ENCODE results near the gene GVQW3.
A peak's percentile ranks its signal among the peaks of the same experiment; 100 is the strongest.

The GVQW3 gene

DNA sequence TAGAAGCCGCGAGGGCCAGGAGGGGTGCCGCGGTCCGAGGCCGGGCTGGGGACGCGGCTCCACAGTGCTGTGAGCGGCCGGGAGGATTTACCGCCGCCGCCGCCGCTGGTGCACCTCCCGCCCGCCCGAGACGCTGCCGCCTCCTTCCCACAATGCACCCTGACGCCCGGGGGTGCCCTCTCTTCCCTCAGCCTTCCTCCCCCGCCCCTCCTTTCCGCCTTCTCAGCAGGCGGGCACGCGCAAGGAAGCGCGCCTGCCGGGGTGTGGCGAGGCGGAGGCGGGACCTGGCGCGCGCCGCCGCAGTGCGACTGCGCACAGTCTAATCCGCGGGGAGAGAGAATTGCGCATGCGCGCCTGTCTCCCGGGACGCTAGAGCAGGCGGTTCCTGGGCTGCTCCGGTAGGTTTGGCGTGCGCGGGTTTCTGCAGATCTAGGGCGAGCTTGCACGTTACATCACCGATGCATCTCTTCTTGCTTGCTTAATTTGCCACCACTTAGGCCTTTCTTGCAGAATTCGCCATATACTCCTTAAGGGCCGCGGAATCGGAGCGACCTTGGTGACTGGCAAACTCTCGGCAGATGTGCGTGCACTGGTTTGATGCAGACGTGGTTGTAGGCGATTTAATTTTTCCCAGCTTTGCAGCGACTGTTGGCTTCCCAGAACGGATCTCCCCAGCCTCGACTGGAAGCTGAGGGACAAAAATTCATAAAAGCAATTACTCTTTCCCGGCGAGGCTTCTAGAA, at the start of gene GVQW3, which contains the start of gene THAP12:
TSS of gene GVQW3 (plus strand) at position 347 of the 743 bp plus-strand sequence. CDS start 506 bp downstream, outside the sequence.
TSS of gene THAP12 (minus strand) at position 156 of the 743 bp plus-strand sequence. CDS start 296 bp downstream, outside the sequence.
- Histone ChIP-seq H3K27ac (peak within 1 kb of the TSS; percentile 89 to 96 (median 92)), H3K4me1 (peaks cover 31 to 50% (median 37%) of the 10 kb centered on the region in 10 experiments), H3K9ac (peak within 1 kb of the TSS; percentile 94 to 98 (median 96)), H3K27me3 (no peaks in the 10 kb centered on the region), H3K36me3 (peaks cover 0 to 13% (median 4%) of the 10 kb centered on the region in 11 experiments; a peak in 7 of 22 replicates), H3K4me2 (peak within 1 kb of the TSS; percentile 92 to 99 (median 95)), H3K4me3 (peak within 1 kb of the TSS; percentile 72 to 99 (median 96)), H3K9me3 (replicated peaks in 1 of 11) (no peaks in the 10 kb centered on the region), H4K20me1 (peaks cover 27 to 44% (median 39%) of the 10 kb centered on the region in 11 experiments; a peak in 20 of 22 replicates)
- TF ChIP-seq Cebpa-rat (IDR thresholded peaks at IDR 0.05) = peak in 1 of 11 experiments; percentile 31; a peak in 1 of 22 replicates

DNA sequence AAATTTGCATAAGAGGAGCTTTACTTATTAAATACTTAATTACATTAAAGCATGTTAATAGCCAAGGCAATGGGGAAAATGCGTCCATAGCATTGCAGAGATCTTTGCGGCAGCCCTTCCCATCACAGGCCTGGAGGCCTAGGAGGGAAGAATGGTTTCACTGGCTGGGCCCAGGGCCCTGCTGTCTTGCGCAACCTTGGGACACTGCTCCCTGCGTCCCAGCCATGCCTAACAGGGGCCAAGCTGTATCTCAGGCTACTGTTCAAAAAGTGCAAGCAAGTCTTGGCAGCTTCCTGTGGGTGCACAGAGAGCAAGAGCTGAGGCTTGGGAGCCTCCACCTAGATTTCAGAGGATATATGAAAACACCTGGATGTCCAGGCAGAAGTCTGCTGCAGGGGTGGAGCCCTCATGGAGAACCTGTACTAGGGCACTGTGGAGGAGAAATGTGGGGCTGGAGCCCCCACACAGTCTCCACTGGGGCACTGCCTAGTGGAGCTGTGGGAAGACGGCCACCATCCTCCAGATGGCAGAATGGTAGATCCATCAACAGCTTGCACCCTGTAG, 46.2 kb upstream of the GVQW3 start:
- Histone ChIP-seq H3K4me1 (peaks cover 9 to 51% (median 11%) of the 10 kb centered on the region in 10 experiments; a peak in 16 of 20 replicates), H3K27me3 (no peaks in the 10 kb centered on the region), H3K9ac (no peak overlapping the region), H3K4me2 (peak overlapping the region in 2 of 11 experiments; percentile 50 to 68; a peak in 4 of 22 replicates), H3K9me3 (replicated peaks in 1 of 11) (peaks cover 26 to 51% (median 44%) of the 10 kb centered on the region in 11 experiments), H4K20me1 (no peaks in the 10 kb centered on the region), H3K27ac (peak overlapping the region in 2 of 11 experiments; percentile 68 to 73; a peak in 2 of 22 replicates), H3K4me3 (peak overlapping the region in 8 of 10 experiments; percentile 2 to 45 (median 12); a peak in 7 of 20 replicates), H3K36me3 (peaks cover 0 to 12% (median 7%) of the 10 kb centered on the region in 11 experiments; a peak in 7 of 22 replicates)
- peak in 7 of 11 experiments; percentile 16 to 64 (median 48); a peak in 5 of 22 replicates for TF ChIP-seq Cebpa-rat (IDR thresholded peaks at IDR 0.05)

DNA sequence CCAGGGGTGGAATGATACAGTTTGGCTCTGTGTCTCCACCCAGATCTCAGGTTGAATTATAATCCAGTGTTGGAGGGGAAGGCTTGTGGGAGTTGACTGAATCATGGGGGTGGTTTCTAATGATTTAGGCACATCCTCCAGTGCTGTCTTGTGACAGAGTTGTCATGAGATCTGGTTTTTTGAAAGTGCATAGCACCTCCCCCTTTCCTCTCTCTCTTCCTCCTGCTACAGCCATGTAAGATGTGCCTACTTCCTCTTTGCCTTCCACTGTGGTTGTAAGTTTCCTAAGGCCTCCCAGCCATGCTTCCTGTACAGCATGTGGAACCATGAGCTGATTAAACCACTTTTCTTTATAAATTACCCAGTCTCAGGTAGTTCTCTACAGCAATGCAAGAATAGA, 45.3 kb upstream of the GVQW3 start:
- peak overlapping the region in 2 of 10 experiments; percentile 16 to 45; a peak in 2 of 20 replicates for H3K4me3 ChIP-seq
- H3K27me3 ChIP-seq = no peaks in the 10 kb centered on the region
- H3K9me3 ChIP-seq (replicated peaks in 1 of 11) = peaks cover 26 to 51% (median 44%) of the 10 kb centered on the region in 11 experiments
- H3K4me1 ChIP-seq = peaks cover 9 to 56% (median 12%) of the 10 kb centered on the region in 10 experiments; a peak in 16 of 20 replicates
- peak overlapping the region in 3 of 11 experiments; percentile 58 to 73 (median 69); a peak in 6 of 22 replicates for H3K27ac ChIP-seq
- peaks cover 0 to 12% (median 7%) of the 10 kb centered on the region in 11 experiments; a peak in 7 of 22 replicates for H3K36me3 ChIP-seq
- peak overlapping the region in 3 of 11 experiments; percentile 50 to 79 (median 75); a peak in 5 of 22 replicates for H3K4me2 ChIP-seq
- H3K9ac ChIP-seq = no peak overlapping the region
- no peak for TF ChIP-seq Cebpa-rat (IDR thresholded peaks at IDR 0.05)
- no peaks in the 10 kb centered on the region for H4K20me1 ChIP-seq

DNA sequence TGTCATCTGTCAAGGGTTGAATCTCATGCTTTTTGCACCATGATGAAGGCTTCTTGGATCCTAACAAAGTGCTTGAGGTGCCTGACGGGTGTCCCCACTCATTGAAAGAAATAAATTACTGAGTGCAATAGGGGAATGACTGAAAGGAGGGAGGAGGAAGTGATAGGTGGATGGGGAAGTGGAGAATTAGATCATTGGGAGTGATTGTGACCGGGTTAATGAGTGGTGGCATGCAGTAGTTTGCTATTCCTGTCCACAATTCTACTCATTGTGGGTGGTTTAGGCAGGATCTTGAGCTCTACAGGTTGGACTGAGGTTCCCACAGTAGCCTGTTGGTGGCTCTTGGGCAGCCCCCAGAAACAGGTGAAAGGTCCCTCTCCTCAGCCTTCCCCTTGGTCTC, 44.5 kb upstream of the GVQW3 start:
- H3K27ac ChIP-seq = peak overlapping the region in 3 of 11 experiments; percentile 52 to 69 (median 58); a peak in 5 of 22 replicates
- H3K9ac ChIP-seq = no peak overlapping the region
- H4K20me1 ChIP-seq = no peaks in the 10 kb centered on the region
- peaks cover 9 to 56% (median 12%) of the 10 kb centered on the region in 10 experiments; a peak in 16 of 20 replicates for H3K4me1 ChIP-seq
- H3K27me3 ChIP-seq = no peaks in the 10 kb centered on the region
- H3K9me3 ChIP-seq (replicated peaks in 1 of 11) = peaks cover 26 to 51% (median 44%) of the 10 kb centered on the region in 11 experiments
- peak overlapping the region in 3 of 11 experiments; percentile 50 to 79 (median 75); a peak in 6 of 22 replicates for H3K4me2 ChIP-seq
- peaks cover 0 to 12% (median 7%) of the 10 kb centered on the region in 11 experiments; a peak in 7 of 22 replicates for H3K36me3 ChIP-seq
- no peak overlapping the region; a peak in 1 of 20 replicates for H3K4me3 ChIP-seq
- no peak for TF ChIP-seq Cebpa-rat (IDR thresholded peaks at IDR 0.05)

DNA sequence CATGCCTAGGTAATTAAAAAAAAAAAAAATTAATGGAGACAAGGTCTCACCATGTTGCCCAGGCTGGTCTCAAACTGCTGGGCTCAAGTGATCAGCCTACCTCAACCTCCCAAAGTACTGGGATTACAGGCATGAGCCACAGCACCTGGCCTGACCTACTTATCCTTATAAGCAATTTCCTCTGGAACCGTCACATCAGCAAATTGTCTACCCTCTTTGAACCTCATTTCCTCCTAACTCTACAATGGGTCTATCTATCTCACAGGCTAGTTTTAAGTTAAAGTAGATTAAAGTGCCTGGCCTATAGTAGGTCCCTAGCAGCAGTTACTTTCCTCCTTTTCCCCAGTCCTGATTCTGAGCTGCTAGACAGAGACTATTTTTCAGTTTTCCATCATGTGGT, 43.7 kb upstream of the GVQW3 start:
- Histone ChIP-seq H3K9ac (no peak overlapping the region; a peak in 1 of 22 replicates), H3K27me3 (no peaks in the 10 kb centered on the region), H4K20me1 (no peaks in the 10 kb centered on the region), H3K4me3 (no peak overlapping the region), H3K4me2 (peak overlapping the region in 3 of 11 experiments; percentile 20 to 79 (median 75); a peak in 5 of 22 replicates), H3K4me1 (peaks cover 9 to 56% (median 12%) of the 10 kb centered on the region in 10 experiments; a peak in 16 of 20 replicates), H3K27ac (peak overlapping the region in 1 of 11 experiments; percentile 69; a peak in 3 of 22 replicates), H3K9me3 (replicated peaks in 1 of 11) (peaks cover 26 to 51% (median 44%) of the 10 kb centered on the region in 11 experiments), H3K36me3 (peaks cover 0 to 12% (median 7%) of the 10 kb centered on the region in 11 experiments; a peak in 7 of 22 replicates)
- TF ChIP-seq Cebpa-rat (IDR thresholded peaks at IDR 0.05) = no peak

DNA sequence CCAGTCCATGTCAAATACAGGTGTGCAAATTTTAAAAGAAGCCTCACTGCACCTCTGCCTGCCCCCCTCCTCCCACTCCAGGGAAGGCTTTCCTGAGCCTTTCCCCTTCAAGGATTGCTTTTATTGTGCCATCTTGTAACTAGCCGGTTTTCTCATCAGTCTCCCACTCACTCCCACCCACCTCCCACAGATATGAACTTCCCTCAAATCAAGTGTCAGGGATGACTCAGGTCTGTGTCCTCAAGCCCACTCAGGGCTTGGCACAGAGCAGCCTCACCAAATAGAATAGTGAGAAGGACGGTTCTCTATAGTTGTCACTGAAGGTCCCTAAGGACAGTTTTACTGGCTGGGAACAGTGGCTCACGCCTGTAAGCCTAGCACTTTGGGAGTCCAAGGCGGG, 43.2 kb upstream of the GVQW3 start:
- Histone ChIP-seq H3K27me3 (no peaks in the 10 kb centered on the region), H3K27ac (peak overlapping the region in 1 of 11 experiments; percentile 69; a peak in 1 of 22 replicates), H3K4me3 (no peak overlapping the region), H3K9ac (no peak overlapping the region; a peak in 1 of 22 replicates), H3K36me3 (peaks cover 0 to 12% (median 7%) of the 10 kb centered on the region in 11 experiments; a peak in 7 of 22 replicates), H3K4me1 (peaks cover 9 to 56% (median 12%) of the 10 kb centered on the region in 10 experiments; a peak in 16 of 20 replicates), H3K9me3 (replicated peaks in 1 of 11) (peaks cover 26 to 50% (median 44%) of the 10 kb centered on the region in 11 experiments), H3K4me2 (peak overlapping the region in 3 of 11 experiments; percentile 20 to 79 (median 75); a peak in 5 of 22 replicates), H4K20me1 (no peaks in the 10 kb centered on the region)
- no peak for TF ChIP-seq Cebpa-rat (IDR thresholded peaks at IDR 0.05)

DNA sequence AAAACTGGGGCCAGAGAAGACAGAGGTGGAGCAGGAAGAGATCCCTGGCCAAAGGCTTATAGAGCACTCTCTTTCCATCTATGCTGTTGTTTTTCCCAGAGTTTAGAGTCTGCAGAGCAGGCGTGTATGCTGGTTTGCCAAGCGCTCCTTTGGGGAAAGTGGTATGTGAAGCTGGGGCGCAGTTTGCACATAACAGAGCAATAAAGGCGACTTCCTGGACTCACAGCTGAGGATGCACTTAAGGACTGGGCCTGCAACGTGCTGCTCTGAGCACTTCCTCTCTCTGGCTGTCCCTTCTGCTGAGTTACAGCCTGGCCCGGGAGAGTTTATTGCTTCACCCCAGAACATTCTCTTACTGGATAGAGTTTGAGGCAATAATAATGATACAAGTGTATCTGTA, 41.9 kb upstream of the GVQW3 start:
- H3K4me1 ChIP-seq = peaks cover 9 to 56% (median 12%) of the 10 kb centered on the region in 10 experiments; a peak in 16 of 20 replicates
- no peak for TF ChIP-seq Cebpa-rat (IDR thresholded peaks at IDR 0.05)
- H3K27ac ChIP-seq = peak overlapping the region in 5 of 11 experiments; percentile 16 to 69 (median 48); a peak in 8 of 22 replicates
- H3K9me3 ChIP-seq (replicated peaks in 1 of 11) = peaks cover 14 to 37% (median 31%) of the 10 kb centered on the region in 11 experiments
- peak overlapping the region in 9 of 11 experiments; percentile 0 to 79 (median 18); a peak in 13 of 22 replicates for H3K4me2 ChIP-seq
- H3K9ac ChIP-seq = peak overlapping the region in 3 of 11 experiments; percentile 6 to 22 (median 17); a peak in 3 of 22 replicates
- H4K20me1 ChIP-seq = no peaks in the 10 kb centered on the region
- H3K4me3 ChIP-seq = no peak overlapping the region
- H3K36me3 ChIP-seq = peaks cover 0 to 12% (median 7%) of the 10 kb centered on the region in 11 experiments; a peak in 7 of 22 replicates
- H3K27me3 ChIP-seq = no peaks in the 10 kb centered on the region

DNA sequence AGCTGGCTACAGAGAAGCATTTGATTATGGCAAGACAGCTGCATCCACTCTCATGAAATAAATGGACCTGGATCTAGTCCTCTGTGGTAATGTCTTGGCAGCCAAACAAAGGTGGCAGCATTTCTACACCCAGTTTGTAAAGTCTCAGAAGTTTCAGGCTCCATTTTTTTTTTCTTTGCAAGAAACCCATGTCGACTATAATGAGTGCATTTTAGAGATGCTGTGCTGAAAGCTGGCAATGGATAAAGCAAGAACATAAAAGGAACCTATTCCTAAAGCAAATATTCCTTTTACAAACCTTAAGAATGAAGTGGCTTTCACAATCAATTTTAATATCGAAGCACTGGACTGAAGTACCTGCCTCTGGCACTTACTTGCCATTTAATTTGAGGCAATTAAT, 33.7 kb upstream of the GVQW3 start:
- no peak overlapping the region for H3K4me3 ChIP-seq
- H3K36me3 ChIP-seq = peaks cover 25 to 72% (median 38%) of the 10 kb centered on the region in 11 experiments; a peak in 21 of 22 replicates
- H3K9ac ChIP-seq = no peak overlapping the region
- H4K20me1 ChIP-seq = peaks cover 0 to 4% (median 0%) of the 10 kb centered on the region in 11 experiments; a peak in 2 of 22 replicates
- H3K9me3 ChIP-seq (replicated peaks in 1 of 11) = no peaks in the 10 kb centered on the region
- H3K4me2 ChIP-seq = no peak overlapping the region
- no peak overlapping the region for H3K27ac ChIP-seq
- no peaks in the 10 kb centered on the region for H3K27me3 ChIP-seq
- H3K4me1 ChIP-seq = no peaks in the 10 kb centered on the region
- no peak for TF ChIP-seq Cebpa-rat (IDR thresholded peaks at IDR 0.05)
